Stimulated activated CD8-positive, alpha-beta memory T cell treated with anti-CD3 and anti-CD28 coated beads, Interleukin-4, amount 100 ng/mL, for 24 hours (primary cell): ENCODE results near the gene PLCB1.
"Not testable (repeated sequence)": the region's sequence is repeated elsewhere in the genome, so short reads cannot be mapped to it uniquely, and the experiment has no call there.

ENCODE experiments used
- DNase-seq: peaks from one replicate; pipeline ENCODE4 v3.0.0-alpha.2; 2020; ENCODE audit warnings: low read depth

Gene PLCB1

DNA sequence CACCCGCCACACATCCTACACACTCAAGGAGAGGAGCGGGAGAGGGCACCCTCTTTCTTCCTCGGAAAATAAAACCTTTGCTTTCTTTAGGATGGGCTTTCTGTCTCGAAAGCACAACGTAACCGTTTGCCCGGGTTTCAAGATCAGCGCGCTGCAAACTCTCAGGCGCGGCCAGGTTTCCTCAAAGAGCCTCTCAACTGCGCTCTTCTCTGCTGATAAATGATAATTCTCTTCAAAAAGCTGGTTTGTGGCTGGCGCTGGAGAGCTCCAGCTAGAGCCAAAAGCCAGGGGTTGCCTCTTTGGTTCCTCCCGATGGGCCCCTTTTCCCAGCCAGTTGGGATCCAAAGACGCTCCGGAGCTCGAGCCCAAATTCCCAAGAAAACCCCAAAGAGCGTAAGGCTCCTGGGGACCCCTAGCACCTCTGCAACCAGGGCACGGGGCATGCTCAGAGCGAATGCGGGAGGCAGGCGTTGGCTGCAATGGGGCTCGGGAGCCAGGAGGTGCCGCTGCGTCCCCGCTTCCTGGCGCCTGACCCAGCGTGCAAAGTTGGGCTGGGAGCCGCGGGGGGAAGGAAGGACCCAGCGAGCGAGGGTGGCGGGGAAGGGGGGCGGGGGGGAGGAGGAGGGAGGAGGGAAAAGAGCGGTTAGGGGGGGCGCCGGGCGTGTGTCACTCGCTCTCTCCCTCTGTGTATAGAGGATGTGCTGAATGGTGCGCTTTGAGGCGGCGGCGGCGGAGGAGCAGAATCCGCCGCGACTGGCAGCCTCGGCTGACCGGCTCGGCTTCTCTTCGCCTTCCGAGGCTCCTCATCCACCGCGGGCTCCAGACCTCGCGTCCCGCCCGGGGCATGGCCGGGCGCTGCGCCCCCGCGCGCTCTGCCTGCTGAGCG lies at the start of gene PLCB1:
PLCB1 (plus strand) TSS at position 669 of the 886 bp plus-strand sequence. CDS start 386 bp downstream, outside the sequence.
- DNase-seq: peak; percentile 71

DNA sequence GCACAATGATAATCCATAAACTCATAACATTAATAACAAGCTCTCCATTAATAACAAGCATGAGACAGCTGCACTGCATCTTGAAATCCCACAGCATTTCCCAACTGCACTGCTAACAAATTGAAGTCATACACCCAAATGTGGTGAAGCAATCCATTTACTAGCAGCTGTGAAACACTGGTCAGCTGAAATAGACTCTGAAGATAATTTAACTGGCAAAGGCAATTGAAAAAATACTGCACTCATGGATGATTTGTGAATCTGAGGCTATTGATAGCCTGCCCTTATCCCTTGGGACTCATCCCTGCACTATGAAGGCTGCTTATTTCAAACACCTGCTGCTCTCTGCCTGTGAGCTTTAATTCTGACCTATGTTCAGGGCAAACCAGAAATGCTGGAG lies 49.1 kb upstream of the PLCB1 start:
- DNase-seq: no peak

DNA sequence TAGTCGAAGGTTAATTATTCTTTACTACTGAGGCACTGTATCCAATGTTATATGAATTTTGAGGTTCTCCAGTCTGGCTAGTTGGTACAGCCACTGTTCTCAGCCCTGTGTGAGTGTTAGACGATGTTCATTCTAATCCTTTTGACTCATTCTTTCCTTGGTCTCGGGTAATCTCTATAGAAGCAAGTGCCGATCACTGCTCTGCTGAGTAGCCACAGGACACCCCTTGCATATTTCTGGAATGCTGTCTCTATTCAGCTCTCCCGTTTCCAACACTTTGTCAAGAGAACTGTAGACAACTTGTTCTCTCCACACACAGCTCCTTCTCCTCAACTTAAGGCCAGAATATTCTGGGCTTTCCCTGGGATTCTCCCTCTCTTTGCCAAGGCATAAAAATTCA lies 42.4 kb upstream of the PLCB1 start:
- no peak for DNase-seq

DNA sequence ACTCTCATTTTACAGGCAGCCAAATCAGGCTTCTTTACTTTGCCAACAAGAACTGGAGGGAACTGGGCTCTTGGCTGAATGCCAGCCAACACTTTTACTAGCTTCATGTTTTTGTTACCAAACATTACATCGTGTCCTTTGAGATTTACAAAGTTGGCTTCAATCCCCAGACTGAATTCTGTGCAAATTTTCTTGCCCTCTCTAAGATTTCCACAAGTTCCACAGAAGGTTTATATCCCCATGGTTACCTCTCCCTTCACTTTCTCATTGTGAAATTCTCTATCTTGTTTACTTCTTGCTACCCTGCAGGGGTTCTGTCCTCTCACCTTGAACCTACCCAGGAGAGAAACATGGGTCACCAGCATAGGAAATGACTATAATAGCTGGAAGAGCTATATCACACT lies 37.6 kb upstream of the PLCB1 start:
- no peak for DNase-seq

DNA sequence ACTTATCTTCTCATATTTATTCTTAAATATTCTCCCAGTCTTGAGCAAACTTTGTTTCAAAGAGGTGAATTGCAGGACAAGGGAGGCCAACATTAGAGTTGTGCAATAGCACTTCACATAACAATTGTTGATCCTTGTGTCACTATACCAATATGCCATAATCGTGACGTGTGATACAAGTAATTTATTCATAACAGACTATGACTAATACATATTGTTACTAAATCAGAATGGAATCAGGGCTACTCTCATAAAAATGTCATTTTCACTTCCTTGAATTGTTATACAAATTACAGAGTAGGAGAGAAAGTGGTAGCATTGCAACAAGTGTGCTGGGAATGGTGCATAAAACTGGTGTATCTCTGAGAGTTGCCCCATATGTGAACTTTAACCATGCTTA lies 37.2 kb upstream of the PLCB1 start:
- DNase-seq: no peak

DNA sequence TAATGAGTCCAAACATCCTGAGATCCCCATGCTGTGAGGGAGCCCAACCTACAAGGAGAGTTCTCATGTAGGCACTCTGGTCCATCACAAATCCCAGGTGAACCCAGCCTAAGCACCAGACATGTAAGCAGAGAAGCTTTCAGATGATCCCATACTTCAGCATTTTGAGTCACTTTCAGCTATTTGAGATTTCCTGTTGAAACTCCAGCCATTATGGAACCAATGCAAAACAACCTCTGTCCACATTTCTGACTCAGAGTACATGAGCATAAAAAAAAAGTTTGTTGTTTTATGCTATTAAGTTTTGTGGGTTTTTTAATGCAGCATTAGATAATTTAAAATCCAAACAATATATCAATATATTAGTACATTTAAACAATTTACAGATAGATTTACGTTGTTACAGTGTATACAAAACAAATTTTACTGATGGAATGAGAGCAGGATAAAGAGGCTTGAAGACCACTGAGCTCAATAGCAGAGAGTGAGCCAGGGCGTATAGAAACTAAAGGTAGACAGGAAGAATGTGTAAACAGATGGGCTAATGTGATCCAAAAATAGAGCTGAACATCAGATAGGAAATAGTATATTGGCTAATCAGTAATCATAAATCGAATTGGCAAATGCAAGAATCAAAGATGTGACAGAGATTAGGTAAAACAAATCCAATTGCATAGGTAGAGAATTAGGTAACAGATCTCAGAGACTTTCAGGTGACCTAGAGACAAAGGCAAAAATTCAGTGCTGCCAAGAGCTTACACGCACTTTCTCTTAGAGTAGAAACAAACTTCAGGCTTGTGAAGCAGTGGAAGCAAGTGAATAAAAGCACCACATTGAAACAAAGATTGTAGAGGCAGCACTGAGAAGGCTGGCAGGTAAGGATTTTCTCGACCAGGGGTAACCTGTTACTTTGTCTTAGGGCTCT lies 36.2 kb upstream of the PLCB1 start:
- DNase-seq: no peak

DNA sequence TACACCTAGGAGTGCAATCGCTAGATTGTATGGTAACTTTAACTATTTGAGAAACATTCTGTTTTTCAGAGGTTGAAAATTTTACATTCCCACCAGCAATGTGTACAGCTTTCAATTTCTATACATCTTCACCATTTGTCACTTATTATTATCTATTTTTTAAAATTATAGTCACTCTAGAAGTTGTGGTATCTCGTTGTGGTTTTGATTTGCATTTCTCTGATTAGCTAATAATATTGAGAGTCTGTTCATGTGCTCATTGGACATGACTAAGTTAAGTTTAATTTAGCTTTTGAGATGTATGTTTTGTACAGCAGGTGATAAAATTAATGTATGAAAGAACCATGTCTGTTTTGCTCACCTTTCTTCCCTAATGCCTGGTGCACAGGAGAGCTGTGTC lies 34.8 kb upstream of the PLCB1 start:
- no peak for DNase-seq

DNA sequence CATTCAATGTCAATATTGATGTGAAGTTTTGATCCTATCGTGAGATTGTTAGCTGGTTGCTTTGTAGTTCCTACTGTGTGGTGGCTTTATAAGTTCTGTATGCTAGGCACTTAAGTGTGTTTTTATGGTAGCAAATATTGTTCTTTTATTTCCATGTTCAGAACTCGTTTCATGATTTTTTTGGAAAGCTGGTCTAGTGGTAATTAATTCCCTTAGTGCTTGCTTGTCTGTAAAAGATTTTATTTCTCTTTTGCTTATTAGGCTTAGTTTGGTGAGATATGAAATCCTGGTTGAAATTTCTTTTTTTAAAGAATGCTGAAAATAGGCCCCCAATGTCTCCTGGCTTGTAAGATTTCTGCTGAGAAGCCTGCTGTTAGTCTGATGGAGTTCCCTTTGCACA lies 27.8 kb upstream of the PLCB1 start:
- no peak for DNase-seq

DNA sequence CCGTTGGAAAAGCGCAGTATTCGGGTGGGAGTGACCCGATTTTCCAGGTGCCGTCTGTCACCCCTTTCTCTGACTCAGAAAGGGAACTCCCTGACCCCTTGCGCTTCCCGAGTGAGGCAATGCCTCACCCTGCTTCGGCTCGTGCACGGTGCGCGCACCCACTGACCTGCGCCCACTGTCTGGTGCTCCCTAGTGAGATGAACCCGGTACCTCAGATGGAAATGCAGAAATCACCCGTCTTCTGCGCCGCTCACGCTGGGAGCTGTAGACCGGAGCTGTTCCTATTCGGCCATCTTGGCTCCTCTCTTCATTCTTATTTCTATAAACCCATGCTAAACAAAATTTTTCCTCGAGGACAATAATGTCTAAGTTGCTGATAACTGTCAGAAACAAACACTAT lies 17.5 kb upstream of the PLCB1 start:
- DNase-seq: not testable (repeated sequence)

DNA sequence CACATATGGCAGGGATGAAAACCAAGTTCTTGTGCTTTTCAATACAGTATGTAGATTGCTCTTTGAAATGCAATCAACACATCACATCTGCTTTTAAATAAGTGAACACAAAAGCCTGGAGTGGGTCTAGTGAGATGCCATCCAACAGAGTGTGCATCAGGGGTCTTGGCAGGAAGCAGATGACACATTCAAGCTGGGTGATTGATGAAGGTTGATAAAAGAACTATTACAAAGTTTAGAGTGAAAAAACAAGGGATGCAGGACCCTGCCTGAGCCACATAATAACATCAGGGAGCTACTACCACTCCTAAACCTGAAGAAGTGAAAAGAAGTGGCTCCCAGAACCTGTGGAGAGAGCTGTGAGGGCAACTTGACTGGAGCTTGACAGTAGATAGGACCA lies 16.6 kb upstream of the PLCB1 start:
- DNase-seq: no peak

DNA sequence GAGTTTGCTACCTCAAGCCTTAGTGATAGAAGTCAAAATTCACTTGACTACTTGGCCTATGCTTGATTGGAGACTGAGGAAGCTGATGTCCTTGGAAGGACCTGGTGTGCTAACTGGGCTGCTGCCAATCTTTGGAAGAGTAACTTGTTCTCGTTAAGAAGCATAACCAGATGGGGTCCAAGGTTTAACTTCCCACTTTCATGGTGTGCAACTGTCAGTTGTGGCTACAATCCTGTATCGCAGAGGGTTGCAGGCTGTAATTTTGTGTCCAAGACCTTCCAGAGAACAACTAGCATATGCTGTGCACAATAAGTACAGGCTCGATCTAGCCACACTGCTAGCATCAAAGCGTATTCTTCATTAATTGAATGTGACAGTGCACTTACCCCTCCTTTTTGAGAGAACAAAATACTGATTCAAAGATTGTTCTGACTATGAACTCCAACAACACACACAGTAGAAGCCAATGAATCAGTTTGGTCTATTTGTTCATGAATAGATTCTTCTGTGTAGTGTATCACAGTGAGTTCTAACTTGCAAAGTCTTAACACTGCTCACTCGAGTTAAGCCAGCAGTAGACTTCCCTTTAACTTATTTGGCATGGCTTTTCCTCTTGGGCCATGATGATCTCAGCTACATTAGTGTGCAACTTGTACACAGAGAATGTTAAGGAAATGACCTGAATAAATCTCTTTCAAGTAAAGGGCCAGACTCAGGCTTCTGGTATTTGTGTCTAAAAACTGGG lies 15.8 kb upstream of the PLCB1 start:
- DNase-seq: no peak

DNA sequence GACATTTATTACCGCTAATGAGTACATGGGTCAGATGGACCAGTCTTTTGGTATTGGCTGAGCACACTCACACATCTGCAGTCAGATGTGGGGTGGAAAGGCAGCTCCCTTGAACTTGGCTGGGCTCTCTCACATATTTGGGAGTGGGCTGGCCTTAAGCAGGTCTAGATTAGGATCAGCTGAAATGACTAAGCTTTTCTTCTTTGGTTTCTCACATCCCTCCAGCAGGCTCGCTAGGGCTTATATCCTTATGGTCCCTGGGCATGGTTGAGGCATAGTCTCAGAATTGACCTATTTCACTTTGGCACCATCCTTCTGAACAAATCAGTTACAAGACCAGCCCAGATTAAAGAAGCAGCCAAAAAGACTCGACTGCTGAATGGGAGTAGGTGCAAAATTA lies 14.4 kb upstream of the PLCB1 start:
- no peak for DNase-seq

DNA sequence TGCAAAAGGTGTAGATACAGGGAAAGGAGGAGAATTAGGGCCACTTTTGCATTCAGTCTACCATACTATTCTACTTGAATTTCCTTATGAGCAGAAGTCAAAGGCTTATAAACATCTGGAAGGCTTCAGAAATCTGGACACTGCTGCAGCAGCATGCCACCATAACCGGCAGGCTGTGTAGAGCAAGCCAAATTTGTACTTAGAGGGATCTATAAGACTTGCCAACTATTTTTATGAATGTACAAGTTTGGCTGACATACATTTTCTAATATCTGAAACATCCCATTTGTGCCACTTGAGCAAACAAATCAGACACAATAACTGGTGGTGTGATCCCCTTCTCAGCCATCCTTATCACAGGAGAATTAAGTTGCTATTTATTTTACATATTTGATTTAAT lies 14.0 kb upstream of the PLCB1 start:
- no peak for DNase-seq

DNA sequence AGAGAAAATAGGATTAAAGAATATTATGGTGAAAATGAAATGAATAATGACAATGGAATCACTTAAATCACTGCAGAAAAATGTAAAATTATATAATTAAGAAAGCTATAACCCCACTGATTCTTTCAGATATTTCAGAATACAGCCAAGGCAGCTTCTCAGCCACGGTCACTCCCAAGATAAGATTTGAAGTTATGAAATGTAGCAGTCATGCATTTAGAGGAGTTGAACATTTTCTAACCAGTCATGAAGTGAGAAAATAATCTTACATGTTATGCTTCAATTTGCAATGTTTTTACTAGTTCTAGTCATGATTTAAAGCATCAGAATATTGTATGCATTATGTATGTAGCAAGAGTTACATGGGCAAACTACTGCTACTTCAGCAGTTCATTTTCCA lies 13.3 kb upstream of the PLCB1 start:
- no peak for DNase-seq

DNA sequence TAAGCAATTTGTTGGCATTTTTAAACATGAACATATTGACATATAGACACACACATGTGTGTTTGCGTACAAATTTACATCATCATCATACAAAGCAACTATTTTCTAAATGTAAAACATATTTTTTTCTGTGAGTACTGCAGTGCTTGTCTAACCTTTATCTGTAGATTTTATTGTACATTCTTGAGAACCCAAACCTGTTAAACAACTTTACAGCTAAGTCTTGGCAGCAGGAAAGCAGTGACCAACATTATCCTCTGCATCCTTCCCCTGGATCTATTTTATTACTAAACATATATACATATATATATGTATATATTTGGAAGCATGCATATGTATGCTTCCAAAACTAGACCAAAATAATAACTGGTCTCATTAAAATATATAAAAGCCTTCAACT lies 10.4 kb upstream of the PLCB1 start:
- no peak for DNase-seq

DNA sequence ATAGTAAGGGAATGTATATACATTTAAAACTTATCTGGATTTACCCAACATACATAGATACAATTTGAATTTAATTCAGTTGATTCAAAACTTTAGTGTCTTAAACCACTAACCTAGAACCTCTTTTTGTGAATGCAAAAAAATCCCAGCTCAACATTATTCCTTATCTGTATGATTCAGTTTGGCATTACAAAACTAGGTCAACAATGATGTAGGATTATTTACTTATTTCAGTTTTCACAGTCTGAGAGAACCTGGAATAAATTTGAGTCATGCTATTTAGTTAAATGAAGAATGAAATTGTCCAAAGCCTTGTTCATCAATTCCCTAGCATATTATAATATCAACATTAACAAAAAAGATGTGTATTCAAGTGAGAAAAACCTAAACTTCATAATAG lies 7.4 kb upstream of the PLCB1 start:
- no peak for DNase-seq

DNA sequence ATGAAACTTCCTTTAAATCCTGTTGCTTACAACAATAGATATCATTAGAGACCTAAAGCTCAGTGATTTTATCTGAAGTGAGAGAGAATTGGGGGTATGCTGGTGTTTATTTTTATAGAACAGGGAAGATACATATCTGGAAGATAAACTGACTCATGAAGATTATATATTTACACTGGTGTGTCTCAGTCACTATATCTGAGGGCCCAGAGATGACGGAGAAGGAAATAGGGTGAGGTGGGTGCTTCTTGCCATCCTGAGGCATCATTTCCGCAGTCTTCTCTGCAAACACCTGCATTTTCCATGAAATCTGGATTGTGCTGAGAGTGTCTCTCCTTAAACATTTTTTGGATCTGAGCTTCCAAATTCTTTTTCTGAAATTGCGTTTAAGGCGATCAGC lies 5.9 kb upstream of the PLCB1 start:
- DNase-seq: no peak

DNA sequence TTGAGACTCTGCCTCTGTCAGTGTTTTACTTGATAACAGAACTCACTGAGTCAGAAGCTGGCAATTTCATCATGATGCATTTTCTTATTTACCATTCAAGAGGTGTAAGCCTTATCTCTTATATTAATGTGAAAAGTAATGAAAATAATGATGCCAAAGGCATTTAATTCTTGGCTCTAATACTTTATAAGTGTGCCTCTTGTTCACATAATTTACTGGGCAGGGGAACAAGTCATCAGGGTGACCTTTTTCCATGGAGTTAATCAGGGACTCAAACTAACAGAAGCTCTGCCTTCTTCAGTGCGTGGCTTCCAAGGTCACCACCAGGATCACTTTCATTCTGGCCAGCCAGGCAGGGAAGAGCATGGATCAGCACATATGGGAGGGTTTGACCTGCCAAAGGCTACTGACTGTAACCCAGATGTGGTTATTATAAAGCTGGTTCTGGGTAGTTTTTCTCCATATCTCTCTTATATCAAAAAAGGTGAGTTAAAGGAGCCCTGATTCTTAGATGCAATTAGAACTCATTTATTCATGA lies 5.2 kb upstream of the PLCB1 start:
- no peak for DNase-seq

DNA sequence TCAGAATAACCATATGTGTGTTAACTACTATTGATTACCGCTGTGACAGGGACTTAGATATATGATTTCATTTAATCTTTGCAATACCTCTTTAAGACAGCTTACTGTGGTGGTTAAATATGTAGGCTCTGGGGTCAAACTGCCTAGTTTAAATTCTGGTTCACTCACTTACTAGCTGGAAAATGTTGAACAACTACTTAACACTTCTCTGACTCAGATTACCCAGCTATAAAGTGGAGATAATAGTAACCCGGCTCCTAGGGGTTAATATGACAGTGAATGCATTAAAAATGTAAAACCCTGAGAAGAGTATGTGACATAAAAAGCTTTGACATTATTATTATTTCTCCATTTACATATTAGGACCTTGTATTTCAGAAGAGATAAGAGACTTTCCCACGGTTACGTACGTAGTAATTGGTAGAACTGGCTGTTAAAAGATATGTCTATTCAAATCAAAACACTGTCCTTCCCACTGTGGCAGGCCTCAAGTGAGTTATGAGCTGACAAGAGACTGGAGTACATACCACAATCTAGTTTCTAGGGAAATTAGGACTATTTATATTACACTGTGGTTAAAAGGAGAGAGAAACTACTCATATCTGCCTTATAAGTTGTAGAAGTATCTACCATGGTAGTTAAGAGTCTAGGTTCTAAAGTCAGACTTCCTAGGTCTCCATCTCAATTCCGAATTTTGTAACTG lies 4.4 kb upstream of the PLCB1 start:
- no peak for DNase-seq

DNA sequence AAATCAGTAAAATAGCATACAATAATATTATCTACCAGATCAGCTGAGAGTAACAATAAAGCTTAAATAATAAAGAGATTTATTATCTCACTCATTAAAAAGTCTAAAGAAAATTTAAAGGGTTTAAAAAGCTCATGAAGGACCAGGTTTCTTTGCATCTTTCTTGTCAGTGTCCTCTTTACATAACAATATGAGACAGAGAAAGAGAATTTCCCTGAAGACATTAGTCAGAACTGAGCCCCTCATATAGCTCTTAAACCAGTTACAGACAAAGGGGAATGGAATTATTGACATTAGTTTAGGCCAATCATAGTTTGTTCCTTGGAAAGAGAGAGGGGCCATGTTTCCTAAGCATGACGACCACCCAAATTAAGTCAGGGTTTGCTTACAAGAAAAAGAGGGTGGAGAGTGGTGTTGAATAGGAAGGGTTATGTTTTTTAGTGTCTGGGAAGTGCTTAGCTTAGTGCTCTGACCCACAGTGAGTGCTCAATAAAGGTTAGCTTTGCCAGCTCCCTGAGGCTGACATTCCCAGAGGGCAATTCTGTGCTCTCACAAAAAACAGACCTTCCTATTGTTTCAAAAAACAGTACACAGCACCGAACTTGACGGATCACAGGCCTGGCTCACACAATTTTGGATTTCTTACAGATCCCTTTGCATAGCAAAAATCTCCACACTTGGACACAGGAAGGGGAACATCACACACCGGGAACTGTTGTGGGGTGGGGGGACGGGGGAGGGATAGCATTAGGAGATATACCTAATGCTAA lies 3.6 kb upstream of the PLCB1 start:
- no peak for DNase-seq
